Neural cell (in vitro differentiated cells): ENCODE data around the gene GINS3. TPM values are rescaled to one million over a fixed set of nuclear protein-coding genes. Genes with fewer than 3 reads are reported as not detected.

Experiments
- H2AFZ ChIP-seq: fragments of 200-600, 300-800 bp; sonication (generic), shearing (Covaris generic); 2 replicates; pipeline ENCODE4 v1.6.0; 2014; ENCODE audit warnings: low read depth, mild to moderate bottlenecking, antibody characterized with exemption, low read length, moderate library complexity
- H3F3A ChIP-seq: fragments of 200-600 bp; shearing (Covaris generic); 2 replicates; pipeline ENCODE4 v1.6.1; 2016; ENCODE audit warnings: mild to moderate bottlenecking, moderate library complexity, mixed read lengths, antibody characterized with exemption, low read length; ENCODE audit not compliant: insufficient read depth, poor library complexity, severe bottlenecking
- H3K27ac ChIP-seq: fragments of 200-600, 300-800 bp; sonication (generic), shearing (Covaris generic); 2 replicates; pipeline ENCODE4 v1.5.1; 2014; ENCODE audit warnings: mild to moderate bottlenecking, low read length, moderate library complexity
- H3K27me3 ChIP-seq: fragments of 300-800, 200-600 bp; sonication (generic), shearing (Covaris generic); 2 replicates; pipeline ENCODE4 v1.6.0; 2014; ENCODE audit warnings: mild to moderate bottlenecking, low read depth, low read length, moderate library complexity; ENCODE audit not compliant: insufficient read depth
- H3K36me3 ChIP-seq: fragments of 300-800, 200-600 bp; sonication (generic), shearing (Covaris generic); 2 replicates; pipeline ENCODE4 v1.5.1; 2014; ENCODE audit warnings: mild to moderate bottlenecking, antibody characterized with exemption, low read length, moderate library complexity; ENCODE audit not compliant: insufficient read depth
- H3K4me2 ChIP-seq: fragments of 300-800, 200-600 bp; sonication (generic), shearing (Covaris generic); 2 replicates; pipeline ENCODE4 v1.6.0; 2014; ENCODE audit warnings: mild to moderate bottlenecking, low read length
- H3K4me3 ChIP-seq: fragments of 300-800, 200-600 bp; sonication (generic), shearing (Covaris generic); 2 replicates; pipeline ENCODE4 v1.5.1; 2014; ENCODE audit warnings: mild to moderate bottlenecking, low read length, moderate library complexity
- H3K79me2 ChIP-seq: fragments of 200-600 bp; shearing (Covaris generic); replicated peaks from 2 replicates; pipeline ENCODE4 v1.6.0; 2014; ENCODE audit warnings: mild to moderate bottlenecking, low read length, moderate library complexity; ENCODE audit not compliant: insufficient read depth
- H3K9ac ChIP-seq: fragments of 300-800, 200-600 bp; sonication (generic), shearing (Covaris generic); 2 replicates; pipeline ENCODE4 v1.6.1; 2016; ENCODE audit warnings: mild to moderate bottlenecking, low read length, mixed read lengths
- H3K9me2 ChIP-seq: fragments of 200-600 bp; shearing (Covaris generic); 2 replicates; pipeline ENCODE4 v1.6.1; 2016; ENCODE audit warnings: mild to moderate bottlenecking, low read length, mixed read lengths; ENCODE audit not compliant: insufficient read depth
- H3K9me3 ChIP-seq: fragments of 200-600, 300-800 bp; sonication (generic), shearing (Covaris generic); 2 replicates; pipeline ENCODE4 v1.6.1; 2016; ENCODE audit warnings: mild to moderate bottlenecking, mixed run types, low read length, moderate library complexity, mixed read lengths
- H4K20me1 ChIP-seq: fragments of 200-600 bp; shearing (Covaris generic); 2 replicates; pipeline ENCODE4 v1.6.1; 2016; ENCODE audit warnings: mild to moderate bottlenecking, mixed run types; ENCODE audit not compliant: insufficient read depth
- EP300 ChIP-seq: fragments of 450-650 bp; conservative IDR thresholded peaks from 2 replicates; pipeline ENCODE4 v1.6.1; 2014; ENCODE audit warnings: antibody characterized with exemption, mild to moderate bottlenecking, moderate library complexity; ENCODE audit not compliant: poor library complexity, severe bottlenecking
- EZH2 ChIP-seq: fragments of 200-600, 300-800 bp; shearing (Covaris generic), sonication (generic); IDR thresholded peaks from 2 replicates; pipeline ENCODE4 v1.6.1; 2014; ENCODE audit warnings: antibody characterized with exemption, low read length, borderline replicate concordance, mild to moderate bottlenecking; ENCODE audit not compliant: insufficient read depth, poor library complexity, severe bottlenecking
- MXI1 ChIP-seq: fragments of 450-650 bp; conservative IDR thresholded peaks from 2 replicates; pipeline ENCODE4 v1.6.1; 2014; ENCODE audit warnings: antibody characterized with exemption, mild to moderate bottlenecking; ENCODE audit not compliant: poor library complexity, severe bottlenecking
- POLR2AphosphoS5 ChIP-seq: IDR thresholded peaks from 2 replicates; pipeline ENCODE4 v1.6.1; 2012
- RAD21 ChIP-seq: fragments of 450-650 bp; conservative IDR thresholded peaks from 2 replicates; pipeline ENCODE4 v1.6.1; 2014; ENCODE audit warnings: antibody characterized with exemption, mild to moderate bottlenecking, moderate library complexity
- SMC3 ChIP-seq: fragments of 450-650 bp; conservative IDR thresholded peaks from 2 replicates; pipeline ENCODE4 v1.6.1; 2014; ENCODE audit warnings: antibody characterized with exemption, mild to moderate bottlenecking, moderate library complexity; ENCODE audit not compliant: poor library complexity
- TAF1 ChIP-seq: IDR thresholded peaks from 2 replicates; pipeline ENCODE4 v1.6.1; 2012; ENCODE audit warnings: low read depth
- polyA plus RNA-seq: library from polyadenylated mRNA; depleted of rRNA; stranded (reverse); fragments of >200 nt; gene quantifications from 2 replicates; pipeline ENCODE4 v1.2.3, GENCODE V29; 2014
- TF ChIP-seq, protein P1 (sequence below): IDR thresholded peaks from 2 replicates; pipeline ENCODE4 v1.6.1; 2012; ENCODE audit warnings: borderline replicate concordance
- TF ChIP-seq, protein P2 (sequence below): fragments of 450-650 bp; IDR thresholded peaks from 2 replicates; pipeline ENCODE4 v1.5.1; 2014; ENCODE audit warnings: antibody characterized with exemption, mild to moderate bottlenecking, moderate library complexity; ENCODE audit not compliant: poor library complexity, severe bottlenecking

The GINS3 gene
- polyA plus RNA-seq, 1 donor from 2014 or later = 4.3 TPM

DNA sequence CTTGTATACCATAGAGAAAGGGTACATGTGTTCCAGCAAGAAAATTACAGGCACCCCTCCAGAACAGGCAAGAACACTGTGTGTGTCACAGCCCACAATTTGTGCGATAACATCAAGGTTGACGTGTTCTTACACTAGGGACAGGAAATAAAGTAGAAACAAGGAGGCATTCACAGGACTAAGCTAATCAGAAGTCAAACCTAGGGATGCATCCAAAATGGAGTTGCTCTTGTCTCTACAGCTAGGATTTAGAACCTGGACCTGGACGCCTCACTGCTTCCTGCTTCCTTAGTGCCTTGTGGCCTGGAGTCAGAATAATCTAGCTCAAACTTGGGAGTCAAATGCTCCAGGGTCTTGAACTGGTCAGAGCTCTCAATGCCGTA, 41.3 kb downstream of the GINS3 start:
- no peak for TF ChIP-seq POLR2AphosphoS5
- TF ChIP-seq, protein P1, sequence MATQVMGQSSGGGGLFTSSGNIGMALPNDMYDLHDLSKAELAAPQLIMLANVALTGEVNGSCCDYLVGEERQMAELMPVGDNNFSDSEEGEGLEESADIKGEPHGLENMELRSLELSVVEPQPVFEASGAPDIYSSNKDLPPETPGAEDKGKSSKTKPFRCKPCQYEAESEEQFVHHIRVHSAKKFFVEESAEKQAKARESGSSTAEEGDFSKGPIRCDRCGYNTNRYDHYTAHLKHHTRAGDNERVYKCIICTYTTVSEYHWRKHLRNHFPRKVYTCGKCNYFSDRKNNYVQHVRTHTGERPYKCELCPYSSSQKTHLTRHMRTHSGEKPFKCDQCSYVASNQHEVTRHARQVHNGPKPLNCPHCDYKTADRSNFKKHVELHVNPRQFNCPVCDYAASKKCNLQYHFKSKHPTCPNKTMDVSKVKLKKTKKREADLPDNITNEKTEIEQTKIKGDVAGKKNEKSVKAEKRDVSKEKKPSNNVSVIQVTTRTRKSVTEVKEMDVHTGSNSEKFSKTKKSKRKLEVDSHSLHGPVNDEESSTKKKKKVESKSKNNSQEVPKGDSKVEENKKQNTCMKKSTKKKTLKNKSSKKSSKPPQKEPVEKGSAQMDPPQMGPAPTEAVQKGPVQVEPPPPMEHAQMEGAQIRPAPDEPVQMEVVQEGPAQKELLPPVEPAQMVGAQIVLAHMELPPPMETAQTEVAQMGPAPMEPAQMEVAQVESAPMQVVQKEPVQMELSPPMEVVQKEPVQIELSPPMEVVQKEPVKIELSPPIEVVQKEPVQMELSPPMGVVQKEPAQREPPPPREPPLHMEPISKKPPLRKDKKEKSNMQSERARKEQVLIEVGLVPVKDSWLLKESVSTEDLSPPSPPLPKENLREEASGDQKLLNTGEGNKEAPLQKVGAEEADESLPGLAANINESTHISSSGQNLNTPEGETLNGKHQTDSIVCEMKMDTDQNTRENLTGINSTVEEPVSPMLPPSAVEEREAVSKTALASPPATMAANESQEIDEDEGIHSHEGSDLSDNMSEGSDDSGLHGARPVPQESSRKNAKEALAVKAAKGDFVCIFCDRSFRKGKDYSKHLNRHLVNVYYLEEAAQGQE = no peak
- TF ChIP-seq, protein P2, sequence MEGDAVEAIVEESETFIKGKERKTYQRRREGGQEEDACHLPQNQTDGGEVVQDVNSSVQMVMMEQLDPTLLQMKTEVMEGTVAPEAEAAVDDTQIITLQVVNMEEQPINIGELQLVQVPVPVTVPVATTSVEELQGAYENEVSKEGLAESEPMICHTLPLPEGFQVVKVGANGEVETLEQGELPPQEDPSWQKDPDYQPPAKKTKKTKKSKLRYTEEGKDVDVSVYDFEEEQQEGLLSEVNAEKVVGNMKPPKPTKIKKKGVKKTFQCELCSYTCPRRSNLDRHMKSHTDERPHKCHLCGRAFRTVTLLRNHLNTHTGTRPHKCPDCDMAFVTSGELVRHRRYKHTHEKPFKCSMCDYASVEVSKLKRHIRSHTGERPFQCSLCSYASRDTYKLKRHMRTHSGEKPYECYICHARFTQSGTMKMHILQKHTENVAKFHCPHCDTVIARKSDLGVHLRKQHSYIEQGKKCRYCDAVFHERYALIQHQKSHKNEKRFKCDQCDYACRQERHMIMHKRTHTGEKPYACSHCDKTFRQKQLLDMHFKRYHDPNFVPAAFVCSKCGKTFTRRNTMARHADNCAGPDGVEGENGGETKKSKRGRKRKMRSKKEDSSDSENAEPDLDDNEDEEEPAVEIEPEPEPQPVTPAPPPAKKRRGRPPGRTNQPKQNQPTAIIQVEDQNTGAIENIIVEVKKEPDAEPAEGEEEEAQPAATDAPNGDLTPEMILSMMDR = no peak
- no peak for TF ChIP-seq EZH2
- no peak for TF ChIP-seq EP300
- TF ChIP-seq RAD21 = no peak
- TF ChIP-seq SMC3 = no peak
- TF ChIP-seq MXI1 = no peak
- no peak for TF ChIP-seq TAF1
- H4K20me1 ChIP-seq = no peaks in the 10 kb centered on the region
- H3K27me3 ChIP-seq = no peaks in the 10 kb centered on the region
- no peaks in the 10 kb centered on the region for H3F3A ChIP-seq
- H3K4me3 ChIP-seq = no peak overlapping the region
- no peaks in the 10 kb centered on the region for H3K9me2 ChIP-seq
- no peaks in the 10 kb centered on the region for H3K36me3 ChIP-seq
- no peak overlapping the region for H2AFZ ChIP-seq
- no peak overlapping the region for H3K27ac ChIP-seq
- H3K4me2 ChIP-seq = no peak overlapping the region
- no peaks in the 10 kb centered on the region for H3K79me2 ChIP-seq
- H3K9ac ChIP-seq = no peak overlapping the region
- H3K9me3 ChIP-seq = no peaks in the 10 kb centered on the region

GRCh38 chr16:58435779-58436178, 43.5 kb downstream of the GINS3 start:
- Histone ChIP-seq H3K79me2 (no peaks in the 10 kb centered on the region), H3K4me2 (no peak overlapping the region), H4K20me1 (no peaks in the 10 kb centered on the region), H3K4me3 (no peak overlapping the region), H3K9ac (no peak overlapping the region), H3K27ac (no peak overlapping the region), H3K27me3 (no peaks in the 10 kb centered on the region), H2AFZ (no peak overlapping the region), H3K36me3 (no peaks in the 10 kb centered on the region), H3F3A (no peaks in the 10 kb centered on the region), H3K9me3 (no peaks in the 10 kb centered on the region), H3K9me2 (no peaks in the 10 kb centered on the region)
- TF ChIP-seq EP300 (no peak), RAD21 (no peak), SMC3 (no peak), TAF1 (no peak)

DNA sequence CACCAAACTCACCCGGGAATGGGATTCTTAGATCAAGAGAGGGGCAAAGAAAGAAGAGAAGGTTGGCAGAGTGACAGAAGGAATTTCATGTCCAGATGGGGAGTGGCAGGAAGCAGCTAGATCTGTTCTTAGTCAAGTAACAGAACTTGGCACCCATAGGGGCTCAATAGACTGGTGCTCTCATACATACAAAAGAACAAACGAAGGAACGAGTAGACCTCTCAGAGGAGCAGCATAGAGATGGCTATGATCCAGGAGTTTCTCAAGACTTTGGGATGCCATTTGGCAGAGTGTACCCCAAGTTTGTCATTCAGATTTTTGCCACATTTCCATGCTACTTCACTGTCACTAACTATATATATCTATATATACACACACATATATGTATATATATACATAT, 47.9 kb downstream of the GINS3 start:
- H3K9ac ChIP-seq = no peak overlapping the region
- H3K4me2 ChIP-seq = no peak overlapping the region
- H3K9me2 ChIP-seq = no peaks in the 10 kb centered on the region
- no peaks in the 10 kb centered on the region for H3K36me3 ChIP-seq
- no peaks in the 10 kb centered on the region for H3F3A ChIP-seq
- no peak overlapping the region for H3K4me3 ChIP-seq
- H3K79me2 ChIP-seq = no peaks in the 10 kb centered on the region
- H3K27ac ChIP-seq = no peak overlapping the region
- no peaks in the 10 kb centered on the region for H3K27me3 ChIP-seq
- H2AFZ ChIP-seq = no peak overlapping the region
- no peaks in the 10 kb centered on the region for H4K20me1 ChIP-seq
- no peaks in the 10 kb centered on the region for H3K9me3 ChIP-seq
- TF ChIP-seq EP300 (no peak), MXI1 (no peak), POLR2AphosphoS5 (no peak), RAD21 (no peak), SMC3 (no peak), TAF1 (no peak), EZH2 (no peak)
- TF ChIP-seq, protein P1 = no peak
- TF ChIP-seq, protein P2 = no peak
